ENCODE results near the gene CTDSPL2.
A peak's percentile ranks its signal among the peaks of the same experiment; 100 is the strongest.
"Not testable (repeated sequence)": the region's sequence is repeated elsewhere in the genome, so short reads cannot be mapped to it uniquely, and the experiment has no call there.

The CTDSPL2 gene

DNA sequence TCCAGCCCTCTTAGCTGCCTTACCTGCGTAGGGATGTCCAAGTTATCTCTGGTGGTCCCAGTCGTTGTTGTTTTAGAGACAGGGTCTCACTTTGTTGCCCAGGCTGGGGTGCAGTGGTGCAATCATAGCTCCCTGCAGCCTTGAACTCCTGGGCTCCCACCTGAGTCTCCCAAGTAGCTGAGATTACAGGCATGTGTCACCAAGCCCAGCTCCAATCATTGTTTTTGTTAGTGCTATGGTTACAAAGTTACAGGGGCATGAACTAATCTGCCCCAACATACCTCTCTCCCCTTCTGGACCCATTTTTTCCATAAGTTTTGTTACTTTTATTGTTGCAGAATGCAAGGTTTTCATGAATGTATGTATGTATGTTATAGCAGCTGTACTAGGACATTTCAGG, 54.7 kb downstream of the CTDSPL2 start:
- no peak for DNase-seq (ENCODE audit: low read depth, low spot score)

DNA sequence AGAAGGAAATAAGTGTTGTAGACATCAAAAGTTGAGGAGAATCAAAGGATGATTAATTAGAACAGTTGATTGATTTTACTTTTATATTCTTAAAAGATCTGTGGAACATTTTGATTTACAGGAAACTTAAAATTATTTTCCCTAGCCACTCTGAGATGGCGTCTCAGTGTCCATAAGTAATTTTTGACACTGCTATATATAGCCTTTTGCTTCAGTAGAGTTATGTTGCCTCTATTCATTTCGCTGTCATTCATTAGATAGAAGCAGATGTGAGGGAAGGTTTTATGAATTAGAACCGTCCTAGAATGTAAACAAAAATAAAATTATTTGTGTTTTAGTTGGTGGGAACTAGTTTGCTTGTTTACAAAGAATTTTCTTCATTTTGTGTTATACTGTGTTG, 58.5 kb downstream of the CTDSPL2 start:
- no peak for DNase-seq (ENCODE audit: low read depth, low spot score)

GRCh38 chr15:44489464-44489863, 62.0 kb downstream of the CTDSPL2 start:
- no peak for DNase-seq (ENCODE audit: low read depth, low spot score)

DNA sequence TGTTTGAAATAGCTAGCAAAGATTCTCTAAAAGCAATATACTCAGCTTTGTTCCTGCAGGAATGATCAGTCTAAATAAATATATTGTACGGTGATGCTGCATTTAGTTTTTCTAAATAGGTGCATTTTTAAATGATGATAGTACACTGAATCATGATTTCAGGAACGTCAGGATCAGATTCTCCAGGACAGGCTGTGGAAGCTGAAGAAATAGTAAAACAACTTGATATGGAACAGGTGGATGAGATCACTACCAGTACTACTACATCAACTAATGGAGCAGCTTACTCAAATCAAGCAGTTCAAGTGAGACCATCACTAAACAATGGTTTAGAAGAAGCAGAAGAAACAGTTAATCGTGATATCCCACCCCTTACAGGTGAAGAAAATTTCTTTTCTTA, 63.2 kb downstream of the CTDSPL2 start:
- DNase-seq (ENCODE audit: low read depth, low spot score): no peak

- no peak for DNase-seq (ENCODE audit: low read depth, low spot score)
These were observed 64.6 kb downstream of the CTDSPL2 start for GRCh38 chr15:44492040-44492439.

DNA sequence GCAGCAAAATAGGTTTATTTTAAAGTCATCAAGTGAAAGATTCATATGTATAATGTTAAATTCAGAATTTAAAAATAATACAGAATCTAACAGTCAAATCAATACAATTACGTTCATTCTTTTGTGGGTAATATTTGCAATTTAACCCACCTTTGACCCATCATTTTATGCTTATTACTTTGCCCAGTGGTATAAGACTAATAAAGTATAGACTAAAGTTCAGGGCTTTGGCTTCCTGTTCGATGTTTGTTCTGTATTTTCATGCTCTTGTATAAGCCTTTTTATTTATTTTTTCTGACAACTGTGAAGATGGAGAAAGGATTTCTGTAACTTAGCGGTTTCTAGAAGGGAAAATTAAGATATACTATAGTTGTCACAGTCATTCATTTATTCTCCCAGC, 65.2 kb downstream of the CTDSPL2 start:
- no peak for DNase-seq (ENCODE audit: low read depth, low spot score)

GRCh38 chr15:44495562-44495961, 68.1 kb downstream of the CTDSPL2 start:
- DNase-seq (ENCODE audit: low read depth, low spot score): no peak

- no peak for DNase-seq (ENCODE audit: low read depth, low spot score)
These were observed 73.1 kb downstream of the CTDSPL2 start for GRCh38 chr15:44500555-44500954.

- DNase-seq (ENCODE audit: low read depth, low spot score): no peak
These were observed 74.4 kb downstream of the CTDSPL2 start for GRCh38 chr15:44501768-44502366.

- DNase-seq (ENCODE audit: low read depth, low spot score): no peak
These were observed 89.0 kb downstream of the CTDSPL2 start for GRCh38 chr15:44516436-44516835.

GRCh38 chr15:44519537-44519936, 92.1 kb downstream of the CTDSPL2 start:
- no peak for DNase-seq (ENCODE audit: low read depth, low spot score)

- no peak for DNase-seq (ENCODE audit: low read depth, low spot score)
These were observed 97.6 kb downstream of the CTDSPL2 start for GRCh38 chr15:44525018-44525417.

DNA sequence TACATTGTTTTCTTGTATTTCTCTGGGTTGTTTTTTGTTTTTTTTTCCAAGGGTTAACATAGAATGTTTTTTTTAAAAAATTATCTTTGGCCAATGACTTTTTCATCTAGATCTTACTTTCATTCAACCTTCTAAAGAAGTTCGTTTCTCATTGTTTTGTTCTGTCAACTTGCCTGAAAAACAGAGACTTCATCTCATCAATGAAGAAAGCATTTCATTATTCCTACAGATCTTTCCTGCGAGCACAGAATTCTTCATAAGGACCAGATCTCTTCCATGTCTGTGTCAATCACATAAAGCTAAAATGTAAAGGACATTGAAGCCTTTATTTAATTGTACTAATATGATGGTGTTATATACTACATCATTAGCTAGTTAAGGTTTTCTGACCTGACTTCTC, 99.8 kb downstream of the CTDSPL2 start:
- DNase-seq (ENCODE audit: low read depth, low spot score): no peak

DNA sequence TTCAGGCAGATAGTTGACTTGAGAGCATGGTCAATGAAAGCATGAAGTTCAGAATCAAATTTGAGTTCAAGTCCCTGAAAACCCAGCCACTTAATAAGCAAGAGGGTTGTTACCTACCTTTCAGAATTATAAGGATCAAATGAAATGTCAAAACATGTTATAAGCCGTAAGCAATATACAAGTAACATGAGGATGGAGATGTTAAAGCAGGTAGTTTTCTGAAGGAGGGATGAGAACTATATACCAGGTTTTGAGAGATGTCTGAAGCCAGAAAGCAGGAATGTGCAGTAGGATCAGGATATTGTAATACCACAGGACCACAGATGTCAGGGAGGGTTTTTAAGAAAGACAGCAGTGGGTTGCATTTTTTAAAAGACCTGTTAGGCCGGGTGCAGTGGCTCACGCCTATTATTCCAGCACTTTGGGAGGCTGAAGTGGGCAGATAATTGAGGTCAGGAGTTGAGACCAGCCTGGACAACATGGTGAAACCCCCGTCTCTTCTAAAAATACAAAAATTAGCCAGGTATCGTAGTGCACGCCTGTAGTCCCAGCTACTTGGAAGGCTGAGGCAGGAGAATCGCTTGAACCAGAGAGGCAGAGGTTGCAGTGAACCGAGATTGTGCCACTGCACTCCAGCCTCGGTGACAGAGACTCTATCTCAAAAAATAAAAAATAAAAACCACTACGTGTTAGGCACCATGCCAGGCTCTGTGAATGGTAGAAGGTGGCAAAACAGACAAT, 102.6 kb downstream of the CTDSPL2 start:
- no peak for DNase-seq (ENCODE audit: low read depth, low spot score)

GRCh38 chr15:44530653-44531052, 103.2 kb downstream of the CTDSPL2 start:
- DNase-seq (ENCODE audit: low read depth, low spot score): no peak

- not testable (repeated sequence) for DNase-seq (ENCODE audit: low read depth, low spot score)
These were observed 104.8 kb downstream of the CTDSPL2 start for GRCh38 chr15:44532275-44532674.

- DNase-seq (ENCODE audit: low read depth, low spot score): no peak
These were observed 105.3 kb downstream of the CTDSPL2 start for GRCh38 chr15:44532689-44533088.

- DNase-seq (ENCODE audit: low read depth, low spot score): no peak
These were observed 107.7 kb downstream of the CTDSPL2 start for GRCh38 chr15:44535092-44535491.

- no peak for DNase-seq (ENCODE audit: low read depth, low spot score)
These were observed 108.3 kb downstream of the CTDSPL2 start for GRCh38 chr15:44535523-44536301.

GRCh38 chr15:44536302-44536961, 109.0 kb downstream of the CTDSPL2 start:
- no peak for DNase-seq (ENCODE audit: low read depth, low spot score)

- DNase-seq (ENCODE audit: low read depth, low spot score): peak; percentile 89
These were observed 109.7 kb downstream of the CTDSPL2 start, which contains the start of gene EIF3J for GRCh38 chr15:44536962-44537734. Gene EIF3J, plus strand, starts transcription at chr15:44537147. Its CDS starts 48 bp downstream, at chr15:44537195.

Data from activated naive CD8-positive, alpha-beta T cell treated with anti-CD3 and anti-CD28 coated beads, Interleukin-2, amount 50 U/mL, for 16 hours (primary cell).